ENCODE data around the gene TBXAS1. TPM values are rescaled to one million over a fixed set of nuclear protein-coding genes. Genes with fewer than 3 reads are reported as not detected.

TBXAS1 gene
- total and polyA plus RNA-seq, 2 of the 8 experiments (the other 6 are each of a cell fraction or from before 2014, with no cell fraction given) = 0.86 to 2.1 TPM

- Histone ChIP-seq H3K27me3 (replicated peaks in 1 of 4; ENCODE audit: control insufficient read depth in 3 of 4, extremely low read depth in 1 of 4, insufficient read depth in 3 of 4, low read length in 3 of 4) (peaks cover 1 to 4% (median 3%) of the 10 kb centered on the region in 4 experiments), H4K20me1 (replicated peaks in 1 of 2; ENCODE audit: control insufficient read depth in 1 of 2, insufficient read depth in 2 of 2, low read length in 2 of 2) (no peaks in the 10 kb centered on the region), H2BK5ac (ENCODE audit: low read depth, low read length) (no peak overlapping the region), H3K9me3 (ENCODE audit: insufficient read depth in 2 of 2, low read depth in 1 of 2, low read length in 1 of 2) (no peaks in the 10 kb centered on the region), H3K27ac (ENCODE audit: low read depth, low read length) (no peak overlapping the region), H3K56ac (replicated peaks; ENCODE audit: insufficient read length, low read depth, low read length) (no peak overlapping the region), H3K4ac (replicated peaks; ENCODE audit: insufficient read length, low read depth, low read length) (no peak overlapping the region), H3K9ac (replicated peaks in 1 of 4; ENCODE audit: extremely low read depth in 1 of 4, low read depth in 3 of 4, low read length in 3 of 4) (no peak overlapping the region), H2AK5ac (ENCODE audit: low read depth, low read length) (no peak overlapping the region), H3K23ac (ENCODE audit: insufficient read length) (no peak overlapping the region), H3K14ac (ENCODE audit: insufficient read length) (no peak overlapping the region), H2BK15ac (ENCODE audit: low read length) (no peak overlapping the region), H2BK12ac (ENCODE audit: low read depth, low read length) (no peak overlapping the region), H3K4me1 (replicated peaks in 1 of 4; ENCODE audit: control insufficient read depth in 3 of 4, insufficient read depth in 4 of 4, low read length in 3 of 4) (peaks cover 0 to 15% (median 4%) of the 10 kb centered on the region in 4 experiments; a peak in 3 of 7 replicates), H4K91ac (replicated peaks; ENCODE audit: insufficient read length, low read length) (no peak overlapping the region), H2BK120ac (replicated peaks; ENCODE audit: low read depth, low read length) (no peak overlapping the region), H3K4me3 (ENCODE audit: extremely low read depth in 1 of 4, insufficient read depth in 2 of 4, low read depth in 3 of 4, low read length in 4 of 4) (no peak overlapping the region), H4K5ac (ENCODE audit: insufficient read length, low read depth, low read length) (no peak overlapping the region), H3K79me2 (ENCODE audit: control insufficient read depth in 1 of 2, insufficient read depth in 2 of 2, low read length in 2 of 2) (no peaks in the 10 kb centered on the region), H3K4me2 (ENCODE audit: insufficient read depth in 1 of 2, low read depth in 2 of 2, low read length in 2 of 2) (no peak overlapping the region), H3K23me2 (ENCODE audit: low read depth, low read length) (no peaks in the 10 kb centered on the region), H3K18ac (ENCODE audit: extremely low read depth, low read length) (no peak overlapping the region), H4K8ac (ENCODE audit: extremely low read depth, insufficient read depth, low read length) (no peak overlapping the region), H3K79me1 (ENCODE audit: low read depth, low read length) (no peaks in the 10 kb centered on the region), H2BK20ac (ENCODE audit: low read length) (no peak overlapping the region), H2AFZ (ENCODE audit: low read length) (no peak overlapping the region), H3K36me3 (ENCODE audit: control insufficient read depth in 2 of 4, insufficient read depth in 4 of 4, low read length in 3 of 4) (no peaks in the 10 kb centered on the region)
- DNase-seq (ENCODE audit: low read depth in 1 of 2, low spot score in 2 of 2) (no peak), FAIRE-seq (no peak)
- POLR2A ChIA-PET (ENCODE audit: partially characterized antibody) = interaction anchor here (0.6 kb wide), 1 partner anchor 63 kb away, joined by 3 read pairs; no protein-coding TSS in a partner anchor
- 72% methylated on average over 3 of the region's 3 CpGs; no CpG with 5 or more reads in 1 of the 2 experiments for WGBS, 2 experiments (ENCODE audit: extremely low coverage in 1 of 2, insufficient coverage in 1 of 2, insufficient read length in 1 of 2, insufficient replicate concordance in 2 of 2, low coverage in 1 of 2, low lambda C conversion rate in 2 of 2, missing lambda C conversion rate in 1 of 2)
- no peak for TF ChIP-seq NRF1 (IDR thresholded peaks at IDR 0.05; ENCODE audit: low read depth, low read length)
- no peak for TF ChIP-seq POLR2A (IDR thresholded peaks at IDR 0.05; ENCODE audit: control extremely low read depth in 1 of 2, low read depth in 2 of 2, low read length in 2 of 2)
- no peak for TF ChIP-seq CTBP2 (IDR thresholded peaks at IDR 0.05; ENCODE audit: borderline replicate concordance, insufficient read depth, insufficient read length, low read length)
- no peak for TF ChIP-seq JUN (IDR thresholded peaks at IDR 0.05; ENCODE audit: low read depth, low read length)
- CTCF ChIA-PET (ENCODE audit: partially characterized antibody) = interaction anchor here (0.7 to 1.1 kb wide), 3 partner anchors 46 to 220 kb away, joined by 3 to 4 read pairs (median 3); no protein-coding TSS in a partner anchor
Observed at GRCh38 chr7:139784648-139785047, 44.4 kb upstream of the TBXAS1 start.

All from H1 (cell line).